Measurements from ENCODE around the gene FOXP3.

Gene FOXP3

GRCh38 chrX:49276207-49276606 is 11.7 kb upstream of the FOXP3 start:
- DNase-seq (ENCODE audit: low read depth in 2 of 2): no peak

- no peak for DNase-seq (ENCODE audit: low read depth in 2 of 2)
Observed at GRCh38 chrX:49273181-49273727, 8.7 kb upstream of the FOXP3 start.

GRCh38 chrX:49272421-49272820 is 7.9 kb upstream of the FOXP3 start:
- DNase-seq (ENCODE audit: low read depth in 2 of 2): no peak

GRCh38 chrX:49271341-49271740 is 6.8 kb upstream of the FOXP3 start:
- DNase-seq (ENCODE audit: low read depth in 2 of 2): no peak

GRCh38 chrX:49270249-49270921 is 5.9 kb upstream of the FOXP3 start:
- no peak for DNase-seq (ENCODE audit: low read depth in 2 of 2)

GRCh38 chrX:49269767-49270248 is 5.3 kb upstream of the FOXP3 start, which contains the start of gene PPP1R3F:
PPP1R3F (plus strand) TSS chrX:49269793; CDS start chrX:49269870, 77 bp downstream.
- DNase-seq (ENCODE audit: low read depth in 2 of 2): peak in 1 of 2 experiments; percentile 2

- peak; percentile 96 to 97 for DNase-seq (ENCODE audit: low read depth in 2 of 2)
Observed at GRCh38 chrX:49269010-49269766, 4.7 kb upstream of the FOXP3 start.

GRCh38 chrX:49268702-49269009 is 4.1 kb upstream of the FOXP3 start:
- DNase-seq (ENCODE audit: low read depth in 2 of 2): no peak

- no peak for DNase-seq (ENCODE audit: low read depth in 2 of 2)
Observed at GRCh38 chrX:49266523-49267445, 2.3 kb upstream of the FOXP3 start.

- DNase-seq (ENCODE audit: low read depth in 2 of 2): no peak
Observed at GRCh38 chrX:49263631-49264030, 879 bp downstream of the FOXP3 start.

GRCh38 chrX:49262603-49263002 is 1.9 kb downstream of the FOXP3 start:
- DNase-seq (ENCODE audit: low read depth in 2 of 2): no peak

- DNase-seq (ENCODE audit: low read depth in 2 of 2): no peak
Observed at GRCh38 chrX:49260221-49260985, 4.1 kb downstream of the FOXP3 start.

- DNase-seq (ENCODE audit: low read depth in 2 of 2): no peak
Observed at GRCh38 chrX:49258749-49259124, 5.8 kb downstream of the FOXP3 start.

GRCh38 chrX:49257846-49258748 is 6.4 kb downstream of the FOXP3 start:
- no peak for DNase-seq (ENCODE audit: low read depth in 2 of 2)

- DNase-seq (ENCODE audit: low read depth in 2 of 2): no peak
Observed at GRCh38 chrX:49257074-49257790, 7.3 kb downstream of the FOXP3 start.

GRCh38 chrX:49256268-49256995 is 8.1 kb downstream of the FOXP3 start:
- no peak for DNase-seq (ENCODE audit: low read depth in 2 of 2)

- no peak for DNase-seq (ENCODE audit: low read depth in 2 of 2)
Observed at GRCh38 chrX:49254639-49255038, 9.9 kb downstream of the FOXP3 start.

GRCh38 chrX:49251325-49251724 is 13.2 kb downstream of the FOXP3 start:
- DNase-seq (ENCODE audit: low read depth in 2 of 2): no peak

GRCh38 chrX:49250578-49250977 is 13.9 kb downstream of the FOXP3 start:
- DNase-seq (ENCODE audit: low read depth in 2 of 2): no peak
